GM21619 (cell line): ENCODE results near the gene MYH9.

Source experiments
- ATAC-seq: cut with Tn5 transposase; IDR thresholded peaks from one replicate; pipeline ENCODE4 v1.9.1; 2021; ENCODE audit not compliant: unreplicated experiment

The MYH9 gene

DNA sequence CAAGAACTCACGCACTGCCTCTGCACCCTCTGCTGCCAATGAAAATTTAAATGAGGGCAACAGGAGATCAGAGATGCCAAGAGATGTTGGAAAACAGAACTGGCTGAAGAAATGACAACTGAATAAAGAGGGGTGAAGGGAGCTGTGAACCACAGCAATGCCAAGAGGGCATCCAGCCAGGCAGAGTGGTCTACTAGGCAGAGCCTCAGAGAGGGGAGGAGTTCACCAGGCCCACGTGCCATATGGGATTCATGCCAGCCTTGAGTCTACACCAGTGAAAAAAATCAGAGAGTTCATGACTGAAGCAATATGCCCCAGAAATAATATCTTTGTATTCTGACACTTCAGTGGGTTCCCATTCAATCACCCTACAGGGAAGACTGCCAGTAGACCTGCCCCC is 152.8 kb downstream of the MYH9 start:
- no peak for ATAC-seq

DNA sequence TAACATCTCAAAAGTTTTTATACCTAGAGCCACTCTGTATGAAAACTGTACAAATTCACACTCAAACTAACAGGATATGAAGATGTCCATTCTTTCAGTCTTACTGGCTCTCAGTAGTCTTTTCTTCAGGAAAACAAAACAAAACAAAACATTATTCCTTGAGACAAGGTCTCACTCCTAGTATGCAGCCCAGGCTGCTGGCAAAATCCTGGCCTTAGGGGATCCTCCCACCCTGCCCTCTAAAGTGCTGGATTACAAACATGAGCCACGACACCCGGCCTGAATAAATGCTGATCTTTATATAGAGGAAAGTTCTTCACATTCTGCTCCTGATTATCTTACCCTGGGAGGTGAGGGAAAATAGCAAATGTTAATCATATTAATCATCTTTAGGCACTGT is 153.6 kb downstream of the MYH9 start:
- no peak for ATAC-seq

DNA sequence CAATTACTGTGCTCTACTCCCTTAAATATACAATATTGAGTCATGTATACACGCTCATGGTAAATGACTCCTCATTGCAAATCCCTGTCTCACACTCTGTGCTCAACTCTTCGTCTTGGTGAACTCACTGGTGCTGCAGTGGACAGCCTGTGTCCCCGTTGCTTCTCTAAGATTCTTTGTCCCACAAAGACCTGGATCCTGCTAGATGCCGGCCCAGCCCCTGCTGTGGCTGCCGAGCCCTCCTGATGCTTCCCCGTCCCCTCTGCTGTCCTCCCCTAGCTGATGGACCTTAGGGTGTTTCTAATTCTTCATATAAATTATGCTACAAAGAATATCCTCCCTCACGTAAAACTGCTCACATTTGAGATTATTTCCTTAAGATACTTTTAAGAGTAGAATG is 154.0 kb downstream of the MYH9 start:
- no peak for ATAC-seq

DNA sequence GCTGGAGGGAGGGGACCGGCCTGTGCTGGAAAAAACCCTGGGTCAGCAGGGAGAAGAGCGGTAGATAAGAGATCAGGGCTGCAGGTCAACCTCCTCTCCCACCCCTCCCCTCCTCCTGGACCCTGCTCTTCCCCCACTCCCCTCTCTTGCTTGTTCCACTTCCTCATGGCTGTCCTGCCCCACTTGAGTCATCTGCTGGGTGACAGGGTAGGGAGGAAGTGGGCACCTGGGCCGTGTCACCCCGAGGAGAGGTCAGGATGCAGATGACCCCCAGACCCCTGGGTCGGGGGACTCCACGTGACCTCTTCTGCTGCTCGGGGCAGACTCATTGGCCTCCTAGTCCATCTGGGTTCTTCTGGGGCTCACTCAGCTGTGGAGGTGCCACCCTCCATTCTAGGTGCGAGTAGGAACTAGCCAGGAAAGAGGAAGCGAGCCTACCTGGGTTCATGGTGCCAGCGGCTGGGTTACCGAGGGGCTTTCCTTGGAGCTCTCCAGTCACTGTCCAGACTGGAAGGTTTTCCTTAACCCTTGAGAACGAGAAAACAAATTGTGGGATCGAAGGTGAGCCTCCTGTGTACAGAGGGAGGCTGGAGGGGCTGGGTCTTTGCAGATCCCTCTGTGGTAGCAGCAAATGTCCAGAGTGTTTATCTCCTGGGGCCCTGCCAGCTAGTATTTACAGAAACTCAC is 154.9 kb downstream of the MYH9 start:
- no peak for ATAC-seq
